ENCODE results near the gene LCMT1. TPM values are rescaled to one million over a fixed set of nuclear protein-coding genes. Genes with fewer than 3 reads are reported as not detected.
"Not testable (repeated sequence)": the region's sequence is repeated elsewhere in the genome, so short reads cannot be mapped to it uniquely, and the experiment has no call there.

Gene LCMT1
- 10 to 100 TPM; 48.9 to 91.5 (median 70.2) TPM for polyA plus RNA-seq (ENCODE audit: insufficient read length in 4 of 4)

DNA sequence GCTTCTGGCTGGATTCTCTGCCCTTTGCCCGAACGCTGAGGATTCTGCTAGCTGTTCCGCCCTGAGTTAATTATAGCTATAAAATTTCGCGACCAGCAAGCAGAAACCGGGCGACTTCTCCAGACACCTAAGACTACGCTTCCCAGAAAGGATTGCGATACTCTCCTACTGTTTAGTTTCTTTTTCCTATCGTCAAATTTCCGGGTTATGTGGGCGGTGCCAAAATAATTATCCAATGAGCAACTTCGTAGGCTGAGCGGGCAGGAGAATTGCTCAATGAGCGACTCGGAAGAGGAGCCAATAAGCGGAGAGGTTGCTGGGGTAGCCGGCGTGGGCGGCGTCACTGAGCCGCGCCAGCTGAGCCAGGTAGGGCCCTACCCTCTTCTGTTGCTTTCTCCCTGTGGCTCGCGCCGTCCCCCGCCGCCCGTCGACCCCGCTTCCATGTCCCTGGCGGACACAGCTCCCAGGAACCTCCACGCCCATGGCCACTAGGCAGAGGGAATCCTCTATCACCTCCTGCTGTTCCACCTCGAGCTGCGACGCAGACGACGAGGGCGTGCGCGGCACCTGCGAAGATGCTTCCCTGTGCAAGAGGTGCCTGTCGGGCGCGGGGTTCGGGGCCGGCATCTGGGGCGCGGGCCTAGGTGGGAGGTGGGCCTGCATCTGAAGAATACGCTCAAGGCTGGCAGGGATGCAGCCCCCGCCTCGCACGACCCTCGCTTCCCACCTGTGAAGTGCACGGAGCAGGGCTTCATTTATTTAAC lies at the start of gene LCMT1:
Gene LCMT1 (plus strand): TSS at position 340 of the 764 bp plus-strand sequence. CDS start 142 bp downstream, at position 482.
- peak; percentile 93 to 98 (median 96) for DNase-seq (ENCODE audit: low read depth in 4 of 4, low spot score in 3 of 4)

DNA sequence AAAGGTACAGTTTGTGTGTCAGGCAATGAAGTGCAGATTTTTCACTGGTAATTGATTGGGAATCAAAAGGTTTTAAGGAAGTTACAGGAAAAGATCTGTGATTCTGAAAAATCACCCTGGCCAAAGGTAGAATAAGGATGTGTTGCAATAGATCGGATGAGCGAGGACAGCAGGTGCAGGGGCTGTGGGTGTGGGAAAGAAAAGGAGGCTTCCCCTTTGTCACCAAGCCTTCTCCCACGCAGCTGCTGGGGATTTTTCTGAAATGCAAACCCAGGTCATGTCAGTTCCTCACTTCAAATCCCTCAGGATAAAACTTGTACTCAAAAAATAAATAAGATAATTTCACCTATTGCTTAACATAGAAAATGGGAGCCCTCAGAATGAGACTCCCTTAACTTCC lies 48.4 kb upstream of the LCMT1 start:
- DNase-seq (ENCODE audit: low read depth in 4 of 4, low spot score in 3 of 4): no peak

DNA sequence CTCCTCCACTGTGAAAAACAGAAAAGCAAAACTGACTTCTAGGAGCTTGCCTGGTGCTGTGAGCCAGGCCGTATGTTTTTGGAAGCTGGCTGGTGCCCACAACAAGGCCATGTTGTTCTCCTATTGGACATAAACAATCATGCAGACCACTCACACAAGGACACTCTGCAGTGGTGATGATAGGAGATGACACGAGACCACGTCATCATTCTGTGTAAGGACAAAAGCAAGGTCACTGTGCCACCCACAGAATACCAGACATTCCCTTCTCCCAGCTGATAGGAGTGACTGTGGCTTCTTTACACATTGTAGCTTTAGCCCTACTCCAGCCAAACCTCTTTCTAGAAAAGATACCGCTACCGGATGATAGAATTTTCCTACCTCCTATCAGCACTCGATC lies 47.7 kb upstream of the LCMT1 start:
- no peak for DNase-seq (ENCODE audit: low read depth in 4 of 4, low spot score in 3 of 4)

DNA sequence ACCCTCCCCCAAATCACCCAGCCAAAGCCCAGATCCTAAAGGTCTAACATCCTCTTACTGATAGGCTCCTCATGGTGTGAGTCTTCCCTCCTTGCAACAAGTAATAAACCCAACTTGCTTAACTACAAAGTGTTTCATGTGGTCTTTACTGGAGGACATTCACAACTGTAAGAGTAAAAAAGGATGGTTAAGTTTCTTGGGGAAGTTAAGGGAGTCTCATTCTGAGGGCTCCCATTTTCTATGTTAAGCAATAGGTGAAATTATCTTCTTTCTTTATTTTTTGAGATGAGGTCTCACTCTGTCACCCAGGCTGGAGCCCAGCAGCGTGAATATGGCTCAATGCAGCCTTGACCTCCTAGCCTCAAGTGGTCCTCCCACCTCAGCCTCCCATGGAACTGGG lies 47.3 kb upstream of the LCMT1 start:
- not testable (repeated sequence) for DNase-seq (ENCODE audit: low read depth in 4 of 4, low spot score in 3 of 4)

DNA sequence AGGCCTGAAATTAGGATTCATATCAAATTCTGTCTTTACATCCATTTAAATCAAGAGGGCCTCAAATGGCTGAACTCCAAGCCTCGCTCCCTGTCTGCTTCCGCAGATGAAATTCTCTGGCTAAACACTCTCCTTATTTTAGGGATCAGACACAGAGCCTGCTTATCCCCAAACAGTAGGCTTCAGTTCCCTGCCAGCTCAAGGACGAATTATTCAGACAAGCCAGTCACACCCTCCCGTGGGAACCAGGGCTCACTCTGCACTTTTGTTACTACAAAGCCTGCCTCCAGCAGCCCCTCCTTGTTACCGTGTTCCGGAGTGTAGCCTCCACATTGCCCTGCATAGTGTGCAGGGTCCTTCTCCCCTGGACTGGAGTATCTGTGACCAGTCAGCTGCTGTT lies 46.6 kb upstream of the LCMT1 start:
- DNase-seq (ENCODE audit: low read depth in 4 of 4, low spot score in 3 of 4): no peak

DNA sequence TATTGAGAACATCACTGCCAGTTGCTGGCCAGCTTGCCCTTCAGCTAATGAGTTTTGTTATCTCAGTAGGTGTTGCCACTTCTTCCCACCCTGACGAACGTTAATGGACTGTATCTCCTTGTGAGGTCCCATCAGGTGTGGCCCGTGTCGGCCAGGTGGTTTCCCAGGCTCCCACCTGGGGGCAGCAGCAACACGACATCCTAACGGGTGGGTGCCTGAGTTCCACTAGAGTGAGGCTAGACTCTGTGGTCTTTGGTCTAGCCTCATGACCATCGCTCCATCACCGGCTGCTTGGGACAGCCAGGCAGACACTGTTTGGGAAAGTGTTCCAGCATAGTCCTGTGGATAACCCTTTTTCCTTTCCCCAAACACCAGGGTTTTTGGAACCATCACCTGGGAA lies 45.6 kb upstream of the LCMT1 start:
- no peak for DNase-seq (ENCODE audit: low read depth in 4 of 4, low spot score in 3 of 4)

DNA sequence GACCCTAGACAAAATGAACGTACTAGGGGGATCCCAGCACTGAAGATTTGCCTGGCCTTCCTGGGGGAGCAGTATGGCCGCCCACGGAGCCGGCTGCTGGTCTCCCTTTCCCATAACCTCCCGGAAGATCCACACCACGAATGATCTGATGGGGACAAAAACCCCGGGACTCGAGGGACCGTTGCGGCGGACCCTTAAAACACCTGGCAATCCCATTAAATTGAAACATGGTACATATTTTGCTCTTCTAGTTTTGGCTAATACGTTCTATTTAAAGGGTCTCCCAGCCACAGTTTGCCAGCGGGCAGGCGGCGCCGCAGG lies 45.2 kb upstream of the LCMT1 start:
- DNase-seq (ENCODE audit: low read depth in 4 of 4, low spot score in 3 of 4): no peak

DNA sequence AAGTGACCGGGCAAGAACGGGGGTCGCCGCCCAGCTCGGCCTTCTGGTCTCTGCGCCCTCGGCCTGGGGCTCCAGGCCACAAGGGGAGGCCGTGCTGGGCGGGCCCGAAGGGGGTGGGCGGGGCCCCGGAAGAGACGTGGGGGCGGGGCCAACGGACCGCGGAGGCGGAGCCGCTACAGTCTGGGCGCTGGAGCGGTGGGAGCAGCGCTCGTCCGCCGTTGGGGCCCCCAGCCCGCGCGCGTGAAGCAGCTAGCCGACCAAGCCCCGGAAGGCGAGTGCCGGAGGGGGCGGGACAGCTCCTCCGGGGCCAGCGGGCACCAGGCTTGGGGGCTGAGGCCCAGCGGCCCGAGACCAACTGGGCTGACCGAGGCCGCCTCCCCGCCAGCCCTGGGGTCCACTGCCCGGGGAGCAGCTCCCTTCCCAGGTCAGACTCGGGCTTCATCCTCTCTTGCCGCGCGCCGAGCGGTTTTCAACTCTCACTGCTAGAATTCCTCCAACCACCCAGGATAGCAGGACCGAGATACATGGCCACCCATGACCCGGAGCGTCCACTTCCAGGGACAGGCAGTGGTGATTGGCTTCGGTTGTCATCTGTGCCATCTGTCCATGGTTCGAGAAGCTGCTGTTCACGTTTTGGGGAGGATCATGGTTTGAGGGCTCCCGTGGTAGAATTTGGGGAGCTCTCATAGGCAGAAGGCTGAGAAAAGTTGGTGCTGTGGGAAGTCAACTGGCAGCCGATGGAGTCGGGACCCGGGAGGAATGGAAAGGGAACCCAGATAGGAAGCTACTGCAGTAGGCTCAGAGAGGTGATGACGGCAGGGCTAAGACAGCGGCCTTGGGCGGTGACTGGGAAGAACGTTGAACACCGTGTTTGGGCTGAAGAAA lies 44.6 kb upstream of the LCMT1 start:
- peak; percentile 47 to 60 (median 50) for DNase-seq (ENCODE audit: low read depth in 4 of 4, low spot score in 3 of 4)

DNA sequence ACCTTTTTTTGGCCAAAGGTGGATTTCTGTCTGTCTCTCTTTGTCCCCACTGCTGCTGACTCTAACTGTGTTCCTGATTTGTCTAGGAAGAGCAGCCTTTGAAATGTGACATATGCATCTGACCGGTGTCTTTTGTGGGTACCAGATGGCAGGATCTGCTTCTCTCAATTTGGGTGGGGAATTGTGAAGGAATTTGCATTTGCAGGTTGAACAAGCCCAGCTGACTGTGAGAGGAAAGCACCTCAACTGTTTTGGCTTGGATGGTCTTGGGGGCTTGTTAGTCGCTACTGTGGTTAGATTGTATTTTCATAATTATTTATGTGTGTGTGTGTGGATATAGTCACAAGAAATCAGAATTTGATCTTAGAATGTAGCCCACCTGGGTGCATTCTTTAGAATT lies 37.7 kb upstream of the LCMT1 start:
- DNase-seq (ENCODE audit: low read depth in 4 of 4, low spot score in 3 of 4): no peak

DNA sequence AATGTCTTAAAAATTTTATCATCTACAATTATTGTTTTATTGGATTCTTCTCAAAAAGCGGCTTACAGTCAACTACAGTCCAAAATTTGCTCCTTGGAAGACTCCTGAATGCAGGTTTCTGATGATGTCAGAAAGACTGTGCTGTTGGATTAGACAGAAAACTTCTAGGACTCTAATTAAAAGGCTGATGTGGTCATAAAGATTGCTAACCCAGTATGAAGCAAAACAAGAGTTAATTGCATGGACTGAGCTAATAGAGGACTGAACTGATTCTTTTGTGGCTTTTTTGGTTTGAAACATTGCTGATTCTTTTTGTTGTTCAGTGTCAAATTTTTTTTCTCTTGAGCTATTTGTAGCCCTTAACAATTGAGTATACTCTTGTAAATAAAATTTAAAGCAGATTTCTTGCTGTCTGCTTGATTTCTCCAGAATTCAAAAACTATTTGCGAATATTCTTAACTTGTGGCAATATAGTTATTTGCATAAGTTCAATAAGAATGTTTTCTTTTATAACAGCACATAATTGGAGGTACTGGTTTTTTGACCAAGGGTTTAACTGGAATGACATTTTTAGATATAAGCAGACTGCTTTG lies 33.1 kb upstream of the LCMT1 start:
- DNase-seq (ENCODE audit: low read depth in 4 of 4, low spot score in 3 of 4): no peak

DNA sequence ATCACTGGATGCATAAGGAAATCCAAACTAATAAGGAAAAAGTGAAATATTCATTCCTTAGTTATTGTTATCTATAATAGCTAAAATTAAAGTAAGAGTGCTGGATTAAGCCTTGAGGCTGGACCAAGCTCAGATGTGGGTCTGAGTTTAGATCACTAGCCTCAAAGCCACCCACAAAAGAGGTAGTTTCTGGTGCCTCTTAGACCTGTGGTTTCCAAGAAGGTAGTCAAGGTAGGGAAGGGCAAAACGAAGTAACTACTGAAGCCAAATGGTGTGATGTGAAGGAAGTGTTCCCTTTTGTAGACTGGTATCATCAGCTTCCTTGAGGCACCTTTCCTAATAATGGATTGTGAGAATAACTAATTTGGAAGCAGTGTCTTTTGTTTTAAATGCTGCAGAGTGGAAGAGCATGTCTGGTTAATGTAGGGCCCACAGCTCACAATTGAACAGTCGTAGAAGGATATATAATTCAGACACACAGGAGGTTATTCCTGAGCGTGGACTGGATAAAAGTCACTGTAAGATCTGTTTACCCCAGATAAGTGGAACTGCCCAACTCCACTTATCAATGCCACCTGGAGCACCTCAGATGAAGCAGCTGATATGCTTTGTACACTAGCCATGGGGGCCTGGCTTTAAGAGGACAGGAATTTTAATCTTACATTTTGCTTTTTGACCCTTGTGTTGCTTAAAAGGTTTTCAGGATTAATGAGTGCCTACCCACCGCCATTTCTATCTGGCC lies 31.7 kb upstream of the LCMT1 start:
- DNase-seq (ENCODE audit: low read depth in 4 of 4, low spot score in 3 of 4): no peak

DNA sequence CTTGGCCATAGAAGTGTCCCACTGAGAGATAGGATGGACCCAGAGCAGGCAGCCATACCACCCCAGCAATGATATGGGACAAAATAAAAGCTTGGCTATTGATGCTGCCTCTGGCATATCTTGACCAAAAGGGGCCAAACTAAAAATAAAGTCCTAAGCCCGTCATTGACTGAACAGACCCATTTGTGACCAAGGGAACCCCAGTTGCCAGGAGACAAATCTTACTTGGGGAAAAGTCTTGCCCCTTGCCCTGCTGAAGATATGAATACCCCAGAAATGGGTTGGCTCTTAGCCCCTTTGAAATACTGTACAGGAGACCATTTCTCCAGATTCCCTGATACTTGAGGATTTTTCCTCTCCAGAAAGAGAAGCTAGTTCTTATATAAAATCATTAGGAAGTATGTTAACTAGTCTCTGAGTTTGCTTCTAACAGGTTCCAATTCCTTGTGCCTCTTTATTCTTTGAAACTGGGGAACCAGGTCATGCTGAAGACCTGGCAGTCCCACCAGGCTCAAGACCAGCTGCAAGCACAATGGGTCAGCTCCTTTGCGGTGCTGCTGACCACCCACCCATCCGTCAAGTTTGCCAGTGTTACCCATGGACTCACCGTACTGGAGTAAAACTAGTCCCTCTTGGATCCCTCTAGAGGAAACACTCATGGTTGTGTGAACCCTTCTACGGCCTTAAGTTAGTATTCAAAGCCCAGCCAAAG lies 31.0 kb upstream of the LCMT1 start:
- no peak for DNase-seq (ENCODE audit: low read depth in 4 of 4, low spot score in 3 of 4)

DNA sequence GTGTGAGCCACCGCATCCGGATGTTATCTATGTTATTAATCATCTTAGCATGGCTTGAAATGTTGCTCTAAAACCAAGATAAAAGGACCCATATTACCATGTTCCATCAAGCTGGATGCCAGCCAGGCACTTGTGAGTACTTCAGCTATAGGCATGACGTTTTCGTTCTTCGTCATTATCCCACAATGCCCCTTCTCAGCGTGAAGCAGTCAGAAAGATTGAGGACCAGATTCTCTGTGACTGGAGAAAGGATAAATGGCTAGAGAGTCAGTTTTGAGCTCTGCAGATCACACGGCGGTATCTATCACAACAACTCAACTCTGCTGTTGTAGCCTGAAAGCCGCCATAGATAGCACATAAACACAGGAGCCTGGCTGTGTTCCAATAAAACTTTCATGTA lies 29.8 kb upstream of the LCMT1 start:
- no peak for DNase-seq (ENCODE audit: low read depth in 4 of 4, low spot score in 3 of 4)

DNA sequence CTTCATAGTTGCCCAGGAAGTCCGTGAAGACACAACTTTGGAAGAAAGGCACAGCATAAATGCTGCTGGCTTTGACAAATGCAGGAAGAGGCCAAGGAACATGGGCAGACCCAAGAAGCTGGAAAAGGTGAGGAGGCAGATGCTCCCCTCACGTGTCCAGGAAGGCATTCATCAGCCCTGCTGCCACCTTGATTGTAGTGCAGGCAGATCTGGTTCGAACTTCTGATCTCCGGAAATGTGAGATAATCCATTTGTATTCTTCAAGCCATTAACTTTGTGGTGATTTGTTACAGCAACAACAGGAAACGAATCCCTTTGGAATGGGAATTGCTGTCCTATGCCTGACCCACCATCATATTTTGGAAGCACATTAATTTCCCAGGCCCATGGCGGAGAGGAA lies 28.5 kb upstream of the LCMT1 start:
- DNase-seq (ENCODE audit: low read depth in 4 of 4, low spot score in 3 of 4): no peak

DNA sequence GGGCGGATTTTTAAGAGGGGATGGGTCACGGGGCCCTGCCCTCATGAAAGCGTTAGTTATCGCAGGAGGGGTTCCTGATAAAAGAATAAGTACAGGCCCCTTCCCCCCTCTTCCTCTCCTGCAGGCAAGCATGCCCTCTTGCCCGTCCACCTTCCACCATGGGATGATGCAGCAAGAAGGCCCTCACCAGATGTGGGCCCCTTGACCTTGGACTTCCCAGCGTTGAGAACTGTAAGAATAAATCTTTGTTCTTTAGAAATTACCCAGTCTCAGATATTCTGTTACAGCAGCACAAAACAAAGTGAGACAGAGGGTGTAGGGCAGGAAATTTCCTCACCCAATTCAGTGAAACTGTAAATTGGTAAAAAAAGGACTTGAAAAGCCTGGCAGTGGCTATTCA lies 27.8 kb upstream of the LCMT1 start:
- DNase-seq (ENCODE audit: low read depth in 4 of 4, low spot score in 3 of 4): no peak

DNA sequence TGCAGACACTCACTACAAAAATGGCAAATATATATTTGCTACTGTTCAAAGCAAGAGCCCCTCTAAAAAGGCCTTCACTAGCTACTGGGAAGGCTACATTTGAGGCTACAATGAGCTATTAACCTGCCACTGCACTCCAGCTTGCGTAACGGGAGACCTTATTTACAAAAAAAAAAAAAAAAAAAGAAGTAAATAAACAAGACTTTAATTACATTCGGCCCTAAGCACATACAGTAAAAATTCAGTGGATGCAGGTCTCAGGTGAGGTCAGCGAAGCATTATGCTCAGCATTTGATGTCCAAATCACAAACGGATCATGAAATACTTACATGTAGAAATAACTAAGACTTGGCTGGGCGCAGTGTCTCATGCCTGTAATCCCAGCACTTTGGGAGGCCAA lies 26.7 kb upstream of the LCMT1 start:
- no peak for DNase-seq (ENCODE audit: low read depth in 4 of 4, low spot score in 3 of 4)

DNA sequence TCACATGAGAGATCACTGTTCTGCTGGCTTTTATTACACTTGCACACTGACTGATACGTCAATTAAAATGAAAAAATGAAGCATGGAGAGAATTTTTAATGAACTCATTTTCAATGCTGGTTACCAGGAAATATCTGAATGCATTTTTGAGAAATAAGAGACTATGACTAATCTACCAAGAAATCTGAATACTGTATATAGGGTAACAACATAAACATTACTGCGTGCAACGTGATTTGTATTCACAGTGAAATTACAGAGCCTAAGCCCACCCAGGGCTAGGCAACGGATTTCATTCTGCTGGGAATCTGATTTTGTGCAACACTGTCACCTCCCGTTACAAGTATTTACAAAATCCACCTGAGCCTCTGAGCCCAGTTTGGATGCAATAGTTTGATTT lies 23.8 kb upstream of the LCMT1 start:
- no peak for DNase-seq (ENCODE audit: low read depth in 4 of 4, low spot score in 3 of 4)

DNA sequence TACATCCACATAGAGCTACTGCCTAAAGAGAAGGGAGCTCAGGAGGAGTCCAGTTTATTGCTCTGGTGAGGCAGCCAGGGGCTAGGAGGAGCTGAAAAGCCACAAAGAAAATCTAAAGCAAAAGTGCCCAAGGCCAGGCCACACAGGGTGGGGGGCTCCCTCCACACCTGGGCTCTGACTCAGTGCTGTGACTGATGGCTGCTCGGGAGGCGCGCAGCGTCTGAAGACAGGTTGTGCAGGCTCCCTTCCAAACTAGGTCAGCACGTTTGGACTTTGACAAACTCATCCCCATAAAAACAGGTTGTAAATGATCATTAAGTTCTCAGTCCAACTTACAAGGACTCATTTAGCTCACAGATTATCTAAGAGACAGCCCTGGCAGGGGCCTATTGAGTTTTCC lies 22.2 kb upstream of the LCMT1 start:
- DNase-seq (ENCODE audit: low read depth in 4 of 4, low spot score in 3 of 4): no peak

DNA sequence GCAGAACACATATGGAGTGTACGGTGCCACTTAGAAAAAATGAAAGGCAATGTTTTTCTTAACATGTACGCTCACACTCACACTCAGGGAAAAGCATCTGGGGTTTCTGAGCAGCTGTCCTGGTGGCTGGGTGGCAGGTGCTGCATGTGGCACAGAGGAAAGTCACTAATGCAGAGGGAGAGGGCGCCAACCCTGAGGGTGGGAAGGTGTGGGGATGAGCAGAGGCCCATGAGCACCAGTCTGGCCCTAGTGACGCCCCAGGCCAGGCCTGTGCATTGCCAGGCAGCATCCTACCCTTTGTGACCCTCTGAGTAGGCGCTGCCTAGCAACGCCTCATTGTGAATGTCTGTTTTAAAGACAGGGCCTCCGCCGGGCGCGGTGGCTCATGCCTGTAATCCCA lies 19.1 kb upstream of the LCMT1 start:
- DNase-seq (ENCODE audit: low read depth in 4 of 4, low spot score in 3 of 4): no peak
